Left hindlimb (tissue), 1 donor: ENCODE measurements around the gene PCBP3.
"Not testable (repeated sequence)": the region's sequence is repeated elsewhere in the genome, so short reads cannot be mapped to it uniquely, and the experiment has no call there.

Experiments
- DNase-seq: peaks from one replicate; pipeline ENCODE4 v3.0.0-alpha.2; 2018

Gene PCBP3

GRCh38 chr21:45882645-45883044, 239.1 kb downstream of the PCBP3 start:
- no peak for DNase-seq

- no peak for DNase-seq
These were observed 239.6 kb downstream of the PCBP3 start for GRCh38 chr21:45883090-45883489.

GRCh38 chr21:45885597-45885929, 242.0 kb downstream of the PCBP3 start:
- no peak for DNase-seq

GRCh38 chr21:45885930-45886601, 242.5 kb downstream of the PCBP3 start:
- DNase-seq = not testable (repeated sequence)

GRCh38 chr21:45886610-45887026, 243.1 kb downstream of the PCBP3 start:
- DNase-seq = no peak

- DNase-seq = no peak
These were observed 243.6 kb downstream of the PCBP3 start for GRCh38 chr21:45887120-45887611.

- no peak for DNase-seq
These were observed 244.3 kb downstream of the PCBP3 start for GRCh38 chr21:45887788-45888187.

- DNase-seq = no peak
These were observed 245.0 kb downstream of the PCBP3 start for GRCh38 chr21:45888386-45889009.

- DNase-seq = no peak
These were observed 245.7 kb downstream of the PCBP3 start for GRCh38 chr21:45889256-45889655.

GRCh38 chr21:45889961-45890360, 246.4 kb downstream of the PCBP3 start:
- no peak for DNase-seq

- no peak for DNase-seq
These were observed 248.0 kb downstream of the PCBP3 start for GRCh38 chr21:45891388-45892155.

GRCh38 chr21:45892156-45892915, 248.8 kb downstream of the PCBP3 start:
- DNase-seq = no peak

GRCh38 chr21:45892916-45893739, 249.6 kb downstream of the PCBP3 start:
- DNase-seq = no peak

- no peak for DNase-seq
These were observed 250.4 kb downstream of the PCBP3 start for GRCh38 chr21:45893740-45894449.

- DNase-seq = peak; percentile 67
These were observed 250.9 kb downstream of the PCBP3 start for GRCh38 chr21:45894450-45894825.

GRCh38 chr21:45894906-45895777, 251.6 kb downstream of the PCBP3 start:
- DNase-seq = no peak

GRCh38 chr21:45895778-45896370, 252.3 kb downstream of the PCBP3 start:
- no peak for DNase-seq

- DNase-seq = not testable (repeated sequence)
These were observed 252.9 kb downstream of the PCBP3 start for GRCh38 chr21:45896431-45896830.

GRCh38 chr21:45897191-45898027, 253.9 kb downstream of the PCBP3 start:
- DNase-seq = no peak
